NK-92 treated with Interleukin-12 subunit alpha and Interleukin-12 subunit beta, amount 100 ng/mL, for 24 hours (cell line): ENCODE results near the gene HERC3.
"Not testable (repeated sequence)": the region's sequence is repeated elsewhere in the genome, so short reads cannot be mapped to it uniquely, and the experiment has no call there.

Experiments used
- DNase-seq: peaks from one replicate; lab custom pipeline; 2025; lab: John Stamatoyannopoulos, UW

Gene HERC3

GRCh38 chr4:88609387-88609786, 17.1 kb downstream of the HERC3 start:
- no peak for DNase-seq

DNA sequence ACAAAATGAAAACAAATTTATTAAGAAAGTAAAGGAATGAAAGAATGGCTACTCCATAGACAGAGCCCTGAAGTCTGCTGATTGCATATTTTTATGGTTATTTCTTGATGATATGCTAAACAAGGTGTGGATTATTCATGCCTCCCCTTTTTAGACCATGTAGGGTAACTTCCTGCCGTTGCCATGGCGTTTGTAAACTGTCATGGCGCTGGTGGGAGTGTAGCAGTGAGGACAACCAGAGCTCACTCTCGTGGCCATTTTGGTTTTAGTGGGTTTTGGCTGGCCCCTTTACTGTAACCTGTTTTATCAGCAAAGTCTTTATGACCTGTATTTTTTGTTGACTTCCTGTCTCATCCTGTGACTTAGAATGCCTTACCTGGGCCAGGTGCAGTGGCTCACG, 17.5 kb downstream of the HERC3 start:
- DNase-seq: not testable (repeated sequence)

GRCh38 chr4:88610771-88611170, 18.5 kb downstream of the HERC3 start:
- DNase-seq: no peak

- DNase-seq: no peak
Observed at GRCh38 chr4:88613417-88613875, 21.2 kb downstream of the HERC3 start.

GRCh38 chr4:88614058-88614457, 21.8 kb downstream of the HERC3 start:
- DNase-seq: no peak

DNA sequence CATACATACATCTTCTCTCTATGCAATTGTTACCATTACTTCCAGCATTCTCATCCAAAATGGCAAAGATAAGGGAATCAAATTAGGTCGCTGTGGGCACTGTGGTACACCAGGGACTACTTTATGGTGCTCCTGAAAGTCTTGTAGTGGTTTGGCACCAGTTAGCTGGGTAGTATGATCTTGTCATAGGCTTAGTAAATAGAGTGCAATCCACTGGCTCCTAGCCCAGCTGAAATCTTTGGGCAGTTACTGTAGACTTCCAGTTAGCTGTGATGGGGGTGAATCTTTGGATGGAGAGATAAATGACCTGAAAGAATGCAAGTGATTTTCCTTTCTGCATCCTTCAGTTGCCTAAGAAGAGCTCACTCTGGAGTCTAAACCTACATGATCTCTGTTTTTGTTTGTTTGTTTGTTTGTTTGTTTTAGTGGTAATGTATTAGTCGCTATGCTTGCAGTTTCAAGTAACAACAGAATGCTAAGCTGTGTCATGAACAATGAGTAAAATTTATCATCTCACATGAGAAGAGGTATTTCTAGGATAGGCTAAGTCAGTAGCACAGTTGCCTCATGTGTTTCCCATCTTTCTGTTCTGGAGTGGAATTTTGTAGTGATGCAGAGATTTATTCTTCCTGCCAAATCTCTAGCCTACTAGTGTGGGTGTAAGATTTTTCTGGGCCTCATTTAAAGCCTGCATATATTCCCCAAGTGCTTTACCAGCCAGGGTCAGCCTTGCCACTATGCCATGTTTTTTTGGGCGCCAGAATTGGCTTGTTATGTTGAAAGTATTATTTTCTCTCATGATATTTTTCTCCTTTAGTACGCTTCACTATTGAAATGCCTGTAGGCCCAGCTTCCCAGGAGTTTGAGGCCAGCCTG, 24.2 kb downstream of the HERC3 start:
- DNase-seq: no peak

GRCh38 chr4:88618782-88619485, 26.7 kb downstream of the HERC3 start:
- no peak for DNase-seq

GRCh38 chr4:88619971-88620370, 27.7 kb downstream of the HERC3 start:
- DNase-seq: no peak

DNA sequence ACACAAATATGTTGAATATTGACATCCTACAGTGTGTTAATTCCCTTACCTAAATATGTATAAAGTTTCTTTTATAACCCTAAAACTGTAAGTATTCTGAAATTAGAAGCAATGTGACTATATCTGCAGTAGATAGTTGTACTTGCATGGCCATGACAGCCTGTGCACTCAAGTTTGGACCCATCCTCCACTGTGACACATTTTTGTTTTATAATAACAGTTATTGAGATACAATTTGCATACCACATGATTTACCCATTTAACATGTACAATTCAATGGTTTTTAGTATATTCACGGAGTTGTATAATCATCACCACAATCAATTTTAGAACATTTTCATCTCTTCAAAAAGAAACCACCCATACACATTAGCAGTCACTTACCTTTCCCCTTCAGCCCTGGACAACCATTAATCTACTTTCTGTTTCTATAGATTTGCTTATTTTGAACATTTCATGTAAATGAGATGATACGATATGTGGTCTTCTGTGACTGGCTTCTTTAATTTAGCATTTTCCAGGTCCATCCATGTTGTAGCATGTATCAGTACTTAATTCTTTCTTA, 29.6 kb downstream of the HERC3 start:
- DNase-seq: no peak

DNA sequence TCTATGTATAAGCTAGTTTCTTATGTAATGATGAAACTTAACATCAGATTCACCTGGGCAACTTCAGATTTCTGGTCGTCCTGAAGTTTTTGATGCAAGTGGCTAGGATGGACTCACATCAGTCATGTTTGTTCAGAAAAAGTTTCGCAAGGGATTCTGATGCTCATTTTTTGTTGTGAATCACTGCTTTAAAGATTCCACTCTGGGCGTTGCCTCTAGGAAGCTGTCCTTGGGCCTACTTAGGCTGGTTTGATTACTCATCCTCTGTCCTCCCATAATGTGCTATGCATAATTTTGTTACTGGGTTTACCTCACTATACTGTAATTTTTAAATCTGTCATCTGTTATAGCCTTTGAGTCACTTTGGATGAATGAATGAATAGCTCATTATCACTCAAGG, 30.8 kb downstream of the HERC3 start:
- no peak for DNase-seq

DNA sequence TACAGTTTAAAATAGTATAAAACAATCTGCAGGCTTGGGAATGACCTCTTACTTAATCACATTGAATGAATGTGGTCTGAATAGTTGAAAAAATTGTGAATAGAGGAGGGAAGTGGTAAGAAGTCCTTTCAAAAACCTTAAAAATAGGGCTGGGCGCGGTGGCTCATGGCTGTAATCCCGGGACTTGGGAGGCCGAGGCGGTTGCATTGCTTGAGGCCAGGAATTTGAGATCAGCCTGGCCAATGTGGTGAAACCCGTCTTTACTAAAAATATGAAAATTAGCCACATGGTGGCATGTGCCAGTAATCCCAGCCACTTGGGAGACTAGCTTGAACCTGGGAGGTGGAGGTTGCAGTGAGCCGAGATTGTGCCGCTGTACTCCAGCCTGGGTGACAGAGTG, 36.5 kb downstream of the HERC3 start:
- no peak for DNase-seq

DNA sequence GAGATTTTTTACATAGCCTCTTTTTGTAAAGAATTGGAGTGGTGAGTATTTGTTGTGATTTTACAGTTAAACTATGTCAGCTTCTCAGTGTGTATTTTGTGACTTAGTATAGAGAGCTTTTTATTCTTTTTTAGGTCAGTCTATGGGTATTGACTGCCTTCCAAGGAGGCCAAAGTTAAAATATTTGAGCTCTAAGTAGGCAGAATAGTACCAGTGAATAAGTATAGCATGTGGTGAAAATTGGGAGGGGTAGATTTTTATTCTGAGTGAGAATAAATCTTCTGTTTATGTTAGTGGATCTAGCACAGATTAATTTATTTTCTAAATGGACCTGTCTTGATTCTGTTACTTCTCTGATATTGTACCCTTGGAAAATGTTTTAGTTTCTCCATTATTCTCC, 37.5 kb downstream of the HERC3 start:
- DNase-seq: no peak

DNA sequence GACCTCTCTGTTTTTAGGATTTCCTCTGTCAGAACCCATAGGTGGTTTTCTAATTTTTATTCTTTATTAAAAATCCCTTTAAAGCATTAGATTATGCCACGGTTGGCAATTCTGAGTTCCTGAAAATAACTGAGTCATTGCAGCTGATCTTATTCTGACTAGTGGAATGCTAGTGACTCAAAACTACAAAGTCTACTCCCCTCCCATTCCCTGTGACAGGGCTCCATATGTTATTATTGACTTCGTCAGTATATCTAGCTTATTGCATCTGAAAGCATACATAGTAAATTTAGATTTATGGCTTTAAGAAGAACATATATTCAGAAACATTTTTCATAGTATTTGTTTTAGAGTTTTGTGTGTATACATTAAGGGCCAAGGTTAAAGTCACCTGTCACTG, 38.5 kb downstream of the HERC3 start:
- DNase-seq: no peak

DNA sequence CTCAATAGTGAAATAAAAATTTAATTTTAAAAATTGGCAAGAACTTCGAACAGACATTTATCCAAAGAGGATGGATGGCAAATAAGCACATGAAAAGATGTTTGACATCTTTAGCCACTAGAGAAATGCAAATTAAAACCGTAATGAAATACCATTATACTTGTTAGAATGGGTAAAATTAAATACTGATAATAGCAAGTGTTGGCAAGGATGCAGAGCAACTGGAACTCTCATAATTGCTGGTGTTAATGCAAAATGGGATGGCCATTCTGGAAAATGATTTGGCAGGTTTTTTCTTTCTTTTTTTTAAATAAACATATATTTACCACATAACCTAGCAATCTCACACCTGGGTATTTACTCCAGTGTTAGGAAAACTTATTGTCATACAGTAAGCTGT, 51.7 kb downstream of the HERC3 start:
- no peak for DNase-seq

DNA sequence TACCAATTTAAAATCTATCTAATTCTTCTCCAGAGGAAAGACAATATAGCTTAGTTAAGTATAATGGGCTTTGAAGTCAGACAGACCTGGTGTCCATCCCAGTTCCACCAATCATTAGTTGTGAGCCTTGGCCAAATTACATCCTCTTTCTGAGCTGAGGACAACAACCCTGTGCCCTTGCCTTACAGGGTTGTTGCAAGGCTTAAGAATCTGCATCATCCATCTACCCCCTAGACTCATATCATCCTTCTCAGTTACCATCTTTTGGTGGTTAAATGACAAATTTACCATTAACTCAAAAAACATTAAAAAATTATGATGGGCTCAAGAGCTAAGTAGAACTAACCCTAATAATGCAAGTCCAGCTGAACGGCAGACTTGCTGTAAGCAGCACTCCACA, 53.7 kb downstream of the HERC3 start:
- no peak for DNase-seq

GRCh38 chr4:88646528-88647280, 54.4 kb downstream of the HERC3 start:
- no peak for DNase-seq

GRCh38 chr4:88649716-88650115, 57.4 kb downstream of the HERC3 start:
- DNase-seq: no peak

DNA sequence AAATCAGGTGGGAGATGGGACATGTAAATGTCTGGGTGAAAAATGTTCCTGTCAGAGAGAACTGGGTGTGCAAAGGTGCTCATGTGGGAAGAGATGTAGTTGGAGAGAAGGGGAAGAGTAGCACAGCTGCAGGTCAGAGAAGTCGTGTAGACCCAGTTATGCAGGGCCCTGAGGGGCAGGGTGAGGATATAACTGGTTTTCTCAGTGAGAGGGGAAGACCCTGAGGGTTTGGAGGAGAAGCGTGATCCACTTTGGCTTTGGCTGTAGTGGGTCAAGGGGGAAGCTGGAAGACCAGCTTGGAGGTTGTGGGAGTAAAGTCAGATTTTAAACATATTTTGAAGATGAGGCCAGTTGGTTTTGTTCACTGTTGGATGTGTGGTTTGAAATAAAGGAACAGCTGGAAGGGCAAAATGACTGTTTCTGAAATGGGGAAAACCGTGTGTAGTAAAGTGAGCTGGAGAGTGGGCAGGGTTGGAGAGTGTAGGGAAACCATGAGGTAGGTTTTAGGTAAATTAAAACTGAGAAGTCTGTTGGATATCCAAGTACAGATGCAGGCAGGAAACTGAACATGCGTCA, 61.2 kb downstream of the HERC3 start:
- DNase-seq: no peak

DNA sequence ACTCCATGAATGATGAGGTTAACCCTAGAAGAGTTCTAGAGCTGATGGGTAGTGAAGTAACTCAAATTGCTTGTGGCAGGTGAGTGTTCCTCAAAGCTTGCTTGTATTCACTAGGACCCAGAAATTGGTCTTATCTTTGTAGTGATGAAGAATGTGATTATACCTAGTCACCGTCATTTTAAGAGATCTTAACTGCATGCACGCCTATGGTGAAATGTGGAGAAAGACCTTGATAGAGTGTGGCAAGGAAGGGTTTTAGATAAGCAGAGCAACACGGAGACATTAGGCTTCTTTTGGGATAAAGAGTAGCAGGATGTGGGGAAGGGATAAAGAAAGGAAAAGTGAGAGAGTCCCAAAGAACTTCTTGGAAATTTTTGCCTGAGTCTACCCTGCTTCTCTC, 62.9 kb downstream of the HERC3 start:
- DNase-seq: no peak

DNA sequence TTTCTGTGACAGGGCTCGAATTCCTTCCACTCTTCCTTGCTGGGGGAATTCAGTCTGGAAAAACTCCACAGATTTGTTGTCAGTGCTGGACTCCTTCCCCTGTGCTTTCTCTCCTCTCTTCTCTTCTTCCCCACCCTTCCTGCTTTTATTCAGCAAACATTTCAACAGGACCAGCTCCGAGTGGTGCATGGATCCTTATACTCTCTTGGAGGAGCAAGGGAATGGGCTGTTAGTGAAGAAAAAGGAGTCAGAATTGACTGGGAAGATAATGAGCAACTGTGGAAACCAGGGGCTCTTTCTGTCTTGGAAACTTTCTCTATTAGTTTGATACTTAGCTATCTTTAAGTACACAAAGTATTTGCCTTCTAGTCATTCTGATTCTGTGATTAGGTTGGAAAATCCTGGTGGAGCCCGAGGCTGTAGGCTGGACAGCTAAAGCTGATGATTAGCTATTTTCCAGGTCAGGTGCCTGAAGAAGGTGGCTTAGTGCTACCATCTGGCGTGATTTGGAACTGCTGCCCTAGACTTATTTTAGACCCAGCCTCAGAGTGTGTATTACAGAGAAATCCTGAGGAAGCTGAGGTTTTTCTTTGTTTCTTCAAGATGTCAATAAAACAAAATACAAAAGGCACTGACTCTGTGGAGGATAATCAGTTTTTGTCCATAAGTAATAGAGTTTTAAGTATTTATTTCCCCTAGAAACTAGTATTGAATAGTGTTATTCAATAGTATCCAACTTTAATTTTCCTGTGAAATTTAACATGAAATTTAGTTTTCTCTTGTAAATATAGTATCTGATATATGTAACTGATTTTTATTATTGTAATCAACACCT, 67.0 kb downstream of the HERC3 start:
- DNase-seq: no peak

GRCh38 chr4:88659890-88660208, 67.6 kb downstream of the HERC3 start:
- no peak for DNase-seq
